ENCODE measurements around the gene SLC2A10.

- no peak for TF ChIP-seq FOXK2 (IDR thresholded peaks at IDR 0.05)
- no peak for TF ChIP-seq L3MBTL2 (conservative IDR thresholded peaks at IDR 0.05)
- TF ChIP-seq FOXA1 (IDR thresholded peaks at IDR 0.05), result no peak
Observed at GRCh38 chr20:46702447-46703203, 6.8 kb upstream of the SLC2A10 start.

All from HEK293T (cell line).